MCF 10A (cell line): Measurements from ENCODE around the gene CA10. TPM values are rescaled to one million over a fixed set of nuclear protein-coding genes. Genes with fewer than 3 reads are reported as not detected.

Experiments
- BruUV-seq: library from RNA; stranded (reverse); fragments of 400-500 nt; replicated peaks from 2 replicates; lab custom pipeline; 2021; lab: Mats Ljungman, UMichigan
- CTCF ChIA-PET: fragments of 300-600 bp; sonication (Branson Sonifier 250); formaldehyde crosslinking; extraction: SDS; loops from one replicate; lab custom pipeline; 2021; ENCODE audit warnings: antibody characterized with exemption, inconsistent platforms; lab: Yijun Ruan, JAX
- POLR2A ChIA-PET: fragments of 300-600, 350-650 bp; sonication (Branson Sonifier 250); formaldehyde crosslinking; extraction: SDS; loops from one replicate; lab custom pipeline; 2020; ENCODE audit warnings: antibody characterized with exemption, inconsistent platforms; lab: Yijun Ruan, JAX
- DNase-seq: peaks from one replicate; pipeline ENCODE4 v3.0.0-alpha.2; 2018; ENCODE audit not compliant: unreplicated experiment
- H3K27ac Mint-ChIP-seq: one replicate; pipeline ENCODE4 v1.8.0; 2022; ENCODE audit warnings: mild to moderate bottlenecking, low read depth, mixed read lengths; ENCODE audit not compliant: unreplicated experiment
- H3K27me3 Mint-ChIP-seq: one replicate; pipeline ENCODE4 v1.8.0; 2022; ENCODE audit warnings: mixed read lengths; ENCODE audit not compliant: insufficient read depth, unreplicated experiment
- H3K36me3 Mint-ChIP-seq: one replicate; pipeline ENCODE4 v1.8.0; 2022; ENCODE audit warnings: mild to moderate bottlenecking, moderate library complexity, mixed read lengths; ENCODE audit not compliant: insufficient read depth, unreplicated experiment
- H3K4me1 Mint-ChIP-seq: one replicate; pipeline ENCODE4 v1.8.0; 2022; ENCODE audit warnings: mixed read lengths; ENCODE audit not compliant: insufficient read depth, unreplicated experiment
- H3K4me3 Mint-ChIP-seq: one replicate; pipeline ENCODE4 v1.8.0; 2022; ENCODE audit warnings: mild to moderate bottlenecking, moderate library complexity, mixed read lengths; ENCODE audit not compliant: unreplicated experiment
- H3K9me3 Mint-ChIP-seq: one replicate; pipeline ENCODE4 v1.8.0; 2022; ENCODE audit warnings: mixed read lengths; ENCODE audit not compliant: unreplicated experiment
- intact Hi-C: fragments of 100-400 bp; cut with micrococcal nuclease; formaldehyde crosslinking; loops from 2 replicates; pipeline ENCODE4 v1.14.1; 2022
- total RNA-seq: library from RNA; stranded (reverse); gene quantifications from 2 replicates; pipeline ENCODE4 v1.2.3, GENCODE V29; 2022
- TF ChIP-seq, protein P1 (sequence below): fragments of 200-600 bp; IDR thresholded peaks from one replicate; pipeline ENCODE4 v1.8.0; 2022; ENCODE audit warnings: antibody characterized with exemption, mild to moderate bottlenecking; ENCODE audit not compliant: unreplicated experiment

The CA10 gene
- total RNA-seq, 1 experiment from 2014 or later, result not detected

GRCh38 chr17:52191491-52191890 lies 33.0 kb upstream of the CA10 start:
- BruUV-seq, result no TSS peak
- H3K9me3 Mint-ChIP-seq, result no peaks in the 10 kb centered on the region
- ChIA-PET CTCF (interaction anchor here (0.6 to 0.9 kb wide), 2 partner anchors 47 to 400 kb away, joined by 3 read pairs; no protein-coding TSS in a partner anchor), POLR2A (no interaction called here)
- no peak for DNase-seq
- H3K4me3 Mint-ChIP-seq, result no peak overlapping the region
- no peaks in the 10 kb centered on the region for H3K36me3 Mint-ChIP-seq
- H3K27me3 Mint-ChIP-seq, result peaks cover 33% of the 10 kb centered on the region
- no peaks in the 10 kb centered on the region for H3K4me1 Mint-ChIP-seq
- intact Hi-C loops, result no loop called here
- no peak overlapping the region for H3K27ac Mint-ChIP-seq
- TF ChIP-seq, protein P1, sequence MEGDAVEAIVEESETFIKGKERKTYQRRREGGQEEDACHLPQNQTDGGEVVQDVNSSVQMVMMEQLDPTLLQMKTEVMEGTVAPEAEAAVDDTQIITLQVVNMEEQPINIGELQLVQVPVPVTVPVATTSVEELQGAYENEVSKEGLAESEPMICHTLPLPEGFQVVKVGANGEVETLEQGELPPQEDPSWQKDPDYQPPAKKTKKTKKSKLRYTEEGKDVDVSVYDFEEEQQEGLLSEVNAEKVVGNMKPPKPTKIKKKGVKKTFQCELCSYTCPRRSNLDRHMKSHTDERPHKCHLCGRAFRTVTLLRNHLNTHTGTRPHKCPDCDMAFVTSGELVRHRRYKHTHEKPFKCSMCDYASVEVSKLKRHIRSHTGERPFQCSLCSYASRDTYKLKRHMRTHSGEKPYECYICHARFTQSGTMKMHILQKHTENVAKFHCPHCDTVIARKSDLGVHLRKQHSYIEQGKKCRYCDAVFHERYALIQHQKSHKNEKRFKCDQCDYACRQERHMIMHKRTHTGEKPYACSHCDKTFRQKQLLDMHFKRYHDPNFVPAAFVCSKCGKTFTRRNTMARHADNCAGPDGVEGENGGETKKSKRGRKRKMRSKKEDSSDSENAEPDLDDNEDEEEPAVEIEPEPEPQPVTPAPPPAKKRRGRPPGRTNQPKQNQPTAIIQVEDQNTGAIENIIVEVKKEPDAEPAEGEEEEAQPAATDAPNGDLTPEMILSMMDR, result no peak

DNA sequence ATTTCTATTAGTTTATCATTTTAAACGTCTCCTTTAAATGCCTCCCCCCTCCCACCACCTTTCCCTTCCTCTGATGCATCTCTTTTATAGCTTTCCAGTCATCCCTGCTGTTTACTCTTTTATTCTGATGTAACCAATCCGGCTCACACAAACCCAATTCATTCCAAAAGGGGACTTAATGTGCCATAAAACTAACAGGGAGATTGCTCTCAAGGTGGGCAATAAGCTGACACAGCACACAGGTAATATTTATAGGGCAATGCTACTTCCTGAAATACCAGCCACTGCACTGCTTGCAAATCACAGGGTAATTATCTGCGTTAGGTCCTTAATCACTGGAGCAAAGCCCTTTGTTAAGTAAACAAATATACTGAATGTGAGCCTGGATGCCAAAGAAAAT lies 23.3 kb upstream of the CA10 start:
- peaks cover 33% of the 10 kb centered on the region for H3K27me3 Mint-ChIP-seq
- TF ChIP-seq, protein P1, result no peak
- no peaks in the 10 kb centered on the region for H3K36me3 Mint-ChIP-seq
- no peak overlapping the region for H3K27ac Mint-ChIP-seq
- H3K4me3 Mint-ChIP-seq, result no peak overlapping the region
- CTCF ChIA-PET, result no interaction called here
- POLR2A ChIA-PET, result no interaction called here
- BruUV-seq, result no TSS peak
- no peaks in the 10 kb centered on the region for H3K4me1 Mint-ChIP-seq
- intact Hi-C loops, result no loop called here
- H3K9me3 Mint-ChIP-seq, result no peaks in the 10 kb centered on the region
- no peak for DNase-seq

DNA sequence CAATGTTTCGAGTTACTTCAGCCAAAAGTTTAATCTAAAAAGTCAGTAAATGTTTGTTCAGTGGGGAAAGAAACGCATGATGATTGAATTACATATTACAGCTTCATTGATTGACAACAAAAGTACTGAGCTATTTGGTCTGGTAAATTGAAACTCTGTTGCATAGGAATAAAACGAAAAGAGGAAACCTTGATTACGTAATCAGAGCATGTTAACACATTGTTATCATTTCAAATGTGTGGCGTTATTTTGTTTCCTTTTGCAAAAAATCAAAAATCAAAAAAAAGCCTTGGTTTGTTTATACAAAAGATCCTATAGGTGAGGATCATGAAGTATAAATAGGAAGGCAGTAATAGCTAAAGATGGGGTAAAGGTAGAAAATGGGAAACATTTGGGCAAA lies 19.5 kb upstream of the CA10 start:
- no peak for DNase-seq
- no peaks in the 10 kb centered on the region for H3K36me3 Mint-ChIP-seq
- BruUV-seq, result no TSS peak
- CTCF ChIA-PET, result interaction anchor here (0.6 to 1.3 kb wide), 2 partner anchors 71 to 359 kb away, joined by 3 to 4 read pairs; no protein-coding TSS in a partner anchor
- H3K27ac Mint-ChIP-seq, result no peak overlapping the region
- H3K4me1 Mint-ChIP-seq, result no peaks in the 10 kb centered on the region
- no peaks in the 10 kb centered on the region for H3K9me3 Mint-ChIP-seq
- intact Hi-C loops, result no loop called here
- POLR2A ChIA-PET, result no interaction called here
- TF ChIP-seq, protein P1, result no peak
- H3K4me3 Mint-ChIP-seq, result no peak overlapping the region
- peaks cover 43% of the 10 kb centered on the region for H3K27me3 Mint-ChIP-seq

- DNase-seq, result peak; percentile 66
- BruUV-seq, result no TSS peak
- ChIA-PET CTCF (interaction anchor here (0.5 to 2.6 kb wide), 20 partner anchors 8 to 1694 kb away, joined by 3 to 10 read pairs (median 3); partner anchors contain the start of gene CA10), POLR2A (no interaction called here)
- no peak overlapping the region for H3K4me3 Mint-ChIP-seq
- H3K4me1 Mint-ChIP-seq, result no peaks in the 10 kb centered on the region
- H3K27me3 Mint-ChIP-seq, result peaks cover 54% of the 10 kb centered on the region
- no peak overlapping the region for H3K27ac Mint-ChIP-seq
- intact Hi-C loops, result loop anchor here (1.0 kb wide), 1 partner anchor 126 kb away; no protein-coding TSS in a partner anchor
- no peaks in the 10 kb centered on the region for H3K36me3 Mint-ChIP-seq
- TF ChIP-seq, protein P1, result peak; percentile 63
- no peaks in the 10 kb centered on the region for H3K9me3 Mint-ChIP-seq
Observed at GRCh38 chr17:52170963-52171572, 12.6 kb upstream of the CA10 start.
